OCI-LY1 (cell line): ENCODE data around the gene NSUN2.
A peak's percentile ranks its signal among the peaks of the same experiment; 100 is the strongest.

ENCODE experiments used
- H2AFZ ChIP-seq: fragments of 200-600 bp; sonication (generic), shearing (Covaris generic); 2 replicates; pipeline ENCODE4 v1.6.0; 2014; ENCODE audit warnings: antibody characterized with exemption, mild to moderate bottlenecking, low read length
- H3F3A ChIP-seq: fragments of 200-600 bp; sonication (generic), shearing (Covaris generic); 2 replicates; pipeline ENCODE4 v1.6.0; 2014; ENCODE audit warnings: mild to moderate bottlenecking, antibody characterized with exemption, low read length, moderate library complexity; ENCODE audit not compliant: insufficient read depth
- H3K27ac ChIP-seq: fragments of 200-600 bp; sonication (generic); 2 replicates; pipeline ENCODE4 v1.5.1; 2014; ENCODE audit warnings: low read length, mixed run types, mild to moderate bottlenecking, low read depth; ENCODE audit not compliant: poor library complexity, severe bottlenecking
- H3K27me3 ChIP-seq: fragments of 200-600 bp; sonication (generic); 2 replicates; pipeline ENCODE4 v1.6.0; 2014; ENCODE audit warnings: antibody characterized with exemption, mild to moderate bottlenecking, low read length, moderate library complexity; ENCODE audit not compliant: insufficient read depth
- H3K36me3 ChIP-seq: fragments of 200-600 bp; sonication (generic); 2 replicates; pipeline ENCODE4 v1.6.1; 2014; ENCODE audit warnings: mild to moderate bottlenecking, antibody characterized with exemption, low read length, moderate library complexity, mixed read lengths; ENCODE audit not compliant: insufficient read depth
- H3K4me1 ChIP-seq: fragments of 200-600 bp; sonication (generic); 2 replicates; pipeline ENCODE4 v1.5.1; 2014; ENCODE audit warnings: mild to moderate bottlenecking, low read length, moderate library complexity; ENCODE audit not compliant: insufficient read depth, severe bottlenecking
- H3K4me2 ChIP-seq: fragments of 200-600 bp; sonication (generic), shearing (Covaris generic); 2 replicates; pipeline ENCODE4 v1.6.1; 2014; ENCODE audit warnings: low read length
- H3K4me3 ChIP-seq: fragments of 200-600 bp; sonication (generic); 2 replicates; pipeline ENCODE4 v1.5.1; 2014; ENCODE audit warnings: low read length, low read depth, mild to moderate bottlenecking, mixed read lengths; ENCODE audit not compliant: poor library complexity, severe bottlenecking
- H3K79me2 ChIP-seq: fragments of 200-600 bp; shearing (Covaris generic); 2 replicates; pipeline ENCODE4 v1.6.1; 2016; ENCODE audit warnings: mixed run types, low read length, mixed read lengths; ENCODE audit not compliant: insufficient read depth
- H3K9ac ChIP-seq: fragments of 200-600 bp; sonication (generic), shearing (Covaris generic); 2 replicates; pipeline ENCODE4 v1.6.1; 2014; ENCODE audit warnings: mild to moderate bottlenecking, low read length, mixed read lengths
- H3K9me2 ChIP-seq: fragments of 200-600 bp; sonication (generic), shearing (Covaris generic); 2 replicates; pipeline ENCODE4 v1.6.1; 2014; ENCODE audit warnings: low read depth, mild to moderate bottlenecking, low read length, mixed read lengths
- H3K9me3 ChIP-seq: fragments of 200-600 bp; shearing (Covaris generic); 2 replicates; pipeline ENCODE4 v1.6.1; 2014; ENCODE audit warnings: low read length, mixed read lengths
- H4K20me1 ChIP-seq: fragments of 200-600 bp; sonication (generic), shearing (Covaris generic); 2 replicates; pipeline ENCODE4 v1.6.0; 2016; ENCODE audit warnings: mild to moderate bottlenecking, low read length; ENCODE audit not compliant: insufficient read depth
- CTCF ChIP-seq: fragments of 200-600 bp; sonication (generic), shearing (Covaris generic); IDR thresholded peaks from 2 replicates; pipeline ENCODE4 v1.5.1; 2017; ENCODE audit warnings: mild to moderate bottlenecking, antibody characterized with exemption, low read length, moderate library complexity, mixed read lengths
- EZH2 ChIP-seq: fragments of 200-600 bp; sonication (generic), shearing (Covaris generic); IDR thresholded peaks from 2 replicates; pipeline ENCODE4 v1.8.0; 2017; ENCODE audit warnings: borderline replicate concordance, mixed run types, mild to moderate bottlenecking, antibody characterized with exemption, low read length, moderate library complexity, mixed read lengths

The NSUN2 gene

GRCh38 chr5:6666762-6667161 is 33.9 kb upstream of the NSUN2 start:
- peaks cover 27% of the 10 kb centered on the region for H3K36me3 ChIP-seq
- no peaks in the 10 kb centered on the region for H4K20me1 ChIP-seq

GRCh38 chr5:6660688-6661087 is 27.8 kb upstream of the NSUN2 start:
- H3K27ac ChIP-seq = peak overlapping the region; percentile 98
- no peaks in the 10 kb centered on the region for H3K27me3 ChIP-seq
- H3K36me3 ChIP-seq = peaks cover 36% of the 10 kb centered on the region
- H3K9me2 ChIP-seq = no peaks in the 10 kb centered on the region
- no peaks in the 10 kb centered on the region for H3F3A ChIP-seq
- TF ChIP-seq CTCF (no peak), EZH2 (no peak)
- H3K9ac ChIP-seq = peak overlapping the region; percentile 57; the same call in 1 of the 2 replicates
- no peaks in the 10 kb centered on the region for H3K79me2 ChIP-seq
- H3K4me3 ChIP-seq = peak overlapping the region; percentile 51
- H3K4me2 ChIP-seq = peak overlapping the region; percentile 75
- H3K4me1 ChIP-seq = peaks cover 39% of the 10 kb centered on the region
- H3K9me3 ChIP-seq = peaks cover 8% of the 10 kb centered on the region; the same call in 1 of the 2 replicates
- no peaks in the 10 kb centered on the region for H4K20me1 ChIP-seq
- peak overlapping the region; percentile 78; the same call in 1 of the 2 replicates for H2AFZ ChIP-seq

More at GRCh38 chr5:6666762-6667161, 33.9 kb upstream of the NSUN2 start:
- no peaks in the 10 kb centered on the region for H3K79me2 ChIP-seq
- no peak overlapping the region for H3K27ac ChIP-seq
- no peaks in the 10 kb centered on the region for H3K27me3 ChIP-seq
- peaks cover 14% of the 10 kb centered on the region for H3K4me1 ChIP-seq
- H3K9me3 ChIP-seq = no peaks in the 10 kb centered on the region
- H3F3A ChIP-seq = no peaks in the 10 kb centered on the region
- H3K4me2 ChIP-seq = no peak overlapping the region
- no peak overlapping the region for H3K9ac ChIP-seq
- H3K9me2 ChIP-seq = no peaks in the 10 kb centered on the region
- H2AFZ ChIP-seq = no peak overlapping the region
- no peak overlapping the region for H3K4me3 ChIP-seq
- no peak for TF ChIP-seq CTCF
- TF ChIP-seq EZH2 = no peak

- Histone ChIP-seq H3K27ac (peak overlapping the region; percentile 98), H3K27me3 (no peaks in the 10 kb centered on the region), H3K36me3 (peaks cover 42% of the 10 kb centered on the region), H3K4me2 (peak overlapping the region; percentile 75), H3K4me1 (peaks cover 33% of the 10 kb centered on the region), H3K9me2 (no peaks in the 10 kb centered on the region), H3K79me2 (no peaks in the 10 kb centered on the region), H3K9ac (peak overlapping the region; percentile 57), H2AFZ (no peak overlapping the region), H4K20me1 (no peaks in the 10 kb centered on the region), H3F3A (no peaks in the 10 kb centered on the region), H3K4me3 (peak overlapping the region; percentile 51), H3K9me3 (peaks cover 8% of the 10 kb centered on the region; the same call in 1 of the 2 replicates)
- TF ChIP-seq EZH2 (no peak), CTCF (no peak)
Observed at GRCh38 chr5:6659941-6660684, 27.3 kb upstream of the NSUN2 start.
